SHP77 (cell line): ENCODE data around the gene AKIP1.

Experiments used
- DNase-seq, 2 experiments: peaks; one replicate each; lab custom pipeline; 2025; lab: John Stamatoyannopoulos, UW

The AKIP1 gene

GRCh38 chr11:8961401-8961800 is 50.4 kb downstream of the AKIP1 start:
- no peak for DNase-seq

GRCh38 chr11:8962841-8963240 is 51.9 kb downstream of the AKIP1 start:
- no peak for DNase-seq

- peak; percentile 24 to 38 for DNase-seq
Observed at GRCh38 chr11:8963569-8964323, 52.8 kb downstream of the AKIP1 start.

GRCh38 chr11:8964324-8965320 is 53.6 kb downstream of the AKIP1 start, which contains the start of gene TMEM9B:
Gene TMEM9B (minus strand): TSS chr11:8964442. CDS start chr11:8964313, 129 bp downstream.
- DNase-seq, result peak; percentile 46 to 61

GRCh38 chr11:8967184-8967583 is 56.2 kb downstream of the AKIP1 start:
- DNase-seq, result no peak
